PFSK-1 (cell line): Measurements from ENCODE around the gene MSH4.
A peak's percentile ranks its signal among the peaks of the same experiment; 100 is the strongest.

Experiments
- FOXP2 ChIP-seq: optimal IDR thresholded peaks from 2 replicates; pipeline ENCODE3; 2011; ENCODE audit warnings: borderline replicate concordance, control low read depth, inconsistent platforms; ENCODE audit not compliant: insufficient read depth; ENCODE audit errors: extremely low read length, extremely low read depth
- POLR2AphosphoS5 ChIP-seq: IDR thresholded peaks from 2 replicates; pipeline ENCODE4 v1.6.1; 2012; ENCODE audit warnings: low read depth, mild to moderate bottlenecking, control low read depth, low read length, moderate library complexity
- SIN3A ChIP-seq: IDR thresholded peaks from 2 replicates; pipeline ENCODE4 v1.6.1; 2012; ENCODE audit warnings: mild to moderate bottlenecking, low read length, moderate library complexity, borderline replicate concordance; ENCODE audit not compliant: insufficient read depth
- TAF1 ChIP-seq: IDR thresholded peaks from 2 replicates; pipeline ENCODE4 v1.6.1; 2012; ENCODE audit warnings: low read length, control low read depth, borderline replicate concordance; ENCODE audit not compliant: insufficient read depth
- TF ChIP-seq, protein P1 (sequence below), 2 experiments: IDR thresholded peaks; 2 replicates each; pipeline versions ENCODE4 v1.6.1 to v1.8.0; 2011 to 2012; ENCODE audit warnings: low read depth in 2 of 2, low read length in 2 of 2, control low read depth in 1 of 2, inconsistent platforms in 1 of 2, mild to moderate bottlenecking in 1 of 2, moderate library complexity in 1 of 2; ENCODE audit not compliant: insufficient read depth in 1 of 2

Gene MSH4

DNA sequence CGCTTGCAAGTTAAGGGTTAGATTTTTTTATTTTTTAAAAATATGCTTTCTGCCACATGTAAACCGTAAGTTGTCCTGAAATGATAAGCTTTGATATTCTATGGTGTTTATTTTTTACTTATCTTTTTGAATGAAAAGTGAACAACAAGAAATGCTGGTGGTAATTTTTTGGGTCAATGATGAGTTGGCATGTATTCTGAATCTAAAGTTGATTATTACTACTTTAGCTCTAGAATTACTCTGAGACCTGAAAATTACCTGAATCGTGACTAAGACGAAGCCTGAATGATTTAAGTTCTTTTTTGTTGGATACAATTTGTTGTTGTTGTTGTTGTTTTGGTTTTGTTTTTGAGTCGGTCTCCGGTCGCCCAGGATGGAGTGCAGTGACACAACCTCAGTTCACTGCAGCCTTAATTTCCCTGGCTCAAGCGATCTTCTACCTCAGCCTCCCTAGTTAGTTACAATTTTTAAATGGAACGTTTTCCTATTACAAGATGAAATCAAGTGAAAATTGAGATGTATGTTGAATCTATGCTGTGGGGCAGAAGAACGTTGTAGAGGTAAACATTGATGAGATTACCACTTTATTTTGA lies 9.7 kb upstream of the MSH4 start:
- TF ChIP-seq, protein P1, sequence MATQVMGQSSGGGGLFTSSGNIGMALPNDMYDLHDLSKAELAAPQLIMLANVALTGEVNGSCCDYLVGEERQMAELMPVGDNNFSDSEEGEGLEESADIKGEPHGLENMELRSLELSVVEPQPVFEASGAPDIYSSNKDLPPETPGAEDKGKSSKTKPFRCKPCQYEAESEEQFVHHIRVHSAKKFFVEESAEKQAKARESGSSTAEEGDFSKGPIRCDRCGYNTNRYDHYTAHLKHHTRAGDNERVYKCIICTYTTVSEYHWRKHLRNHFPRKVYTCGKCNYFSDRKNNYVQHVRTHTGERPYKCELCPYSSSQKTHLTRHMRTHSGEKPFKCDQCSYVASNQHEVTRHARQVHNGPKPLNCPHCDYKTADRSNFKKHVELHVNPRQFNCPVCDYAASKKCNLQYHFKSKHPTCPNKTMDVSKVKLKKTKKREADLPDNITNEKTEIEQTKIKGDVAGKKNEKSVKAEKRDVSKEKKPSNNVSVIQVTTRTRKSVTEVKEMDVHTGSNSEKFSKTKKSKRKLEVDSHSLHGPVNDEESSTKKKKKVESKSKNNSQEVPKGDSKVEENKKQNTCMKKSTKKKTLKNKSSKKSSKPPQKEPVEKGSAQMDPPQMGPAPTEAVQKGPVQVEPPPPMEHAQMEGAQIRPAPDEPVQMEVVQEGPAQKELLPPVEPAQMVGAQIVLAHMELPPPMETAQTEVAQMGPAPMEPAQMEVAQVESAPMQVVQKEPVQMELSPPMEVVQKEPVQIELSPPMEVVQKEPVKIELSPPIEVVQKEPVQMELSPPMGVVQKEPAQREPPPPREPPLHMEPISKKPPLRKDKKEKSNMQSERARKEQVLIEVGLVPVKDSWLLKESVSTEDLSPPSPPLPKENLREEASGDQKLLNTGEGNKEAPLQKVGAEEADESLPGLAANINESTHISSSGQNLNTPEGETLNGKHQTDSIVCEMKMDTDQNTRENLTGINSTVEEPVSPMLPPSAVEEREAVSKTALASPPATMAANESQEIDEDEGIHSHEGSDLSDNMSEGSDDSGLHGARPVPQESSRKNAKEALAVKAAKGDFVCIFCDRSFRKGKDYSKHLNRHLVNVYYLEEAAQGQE (IDR thresholded peaks at IDR 0.05; ENCODE audit: insufficient read depth in 1 of 2, low read depth in 2 of 2, low read length in 2 of 2): no peak
- TF ChIP-seq SIN3A (no peak), TAF1 (no peak), POLR2AphosphoS5 (no peak), FOXP2 (no peak)

DNA sequence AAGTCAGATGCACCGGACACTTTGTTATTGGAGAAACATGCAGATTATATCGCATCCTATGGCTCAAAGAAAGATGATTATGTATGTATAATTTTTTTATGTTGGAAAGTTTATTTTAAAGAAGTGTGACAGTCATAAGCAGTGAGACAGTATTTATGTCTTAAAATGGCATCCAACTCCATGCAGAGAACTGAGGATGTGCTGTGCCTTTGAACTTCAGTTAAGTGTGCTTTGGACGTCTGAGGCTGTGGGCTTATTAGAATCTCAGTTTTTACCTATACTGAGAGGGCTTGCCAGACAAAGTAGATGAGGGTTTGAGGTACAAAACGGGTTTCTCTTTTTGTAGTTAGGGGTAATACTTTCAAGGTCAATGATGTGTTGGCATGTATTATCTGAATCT lies 9.2 kb upstream of the MSH4 start:
- TF ChIP-seq SIN3A: 0 out of 2 replicates have a peak, but pooled peaks have one; percentile 54
- TF ChIP-seq, protein P1 (IDR thresholded peaks at IDR 0.05; ENCODE audit: insufficient read depth in 1 of 2, low read depth in 2 of 2, low read length in 2 of 2): no peak
- peak; percentile 34; the same call in 1 of the 2 replicates for TF ChIP-seq POLR2AphosphoS5
- no peak for TF ChIP-seq FOXP2
- peak; percentile 7; the same call in 1 of the 2 replicates for TF ChIP-seq TAF1

DNA sequence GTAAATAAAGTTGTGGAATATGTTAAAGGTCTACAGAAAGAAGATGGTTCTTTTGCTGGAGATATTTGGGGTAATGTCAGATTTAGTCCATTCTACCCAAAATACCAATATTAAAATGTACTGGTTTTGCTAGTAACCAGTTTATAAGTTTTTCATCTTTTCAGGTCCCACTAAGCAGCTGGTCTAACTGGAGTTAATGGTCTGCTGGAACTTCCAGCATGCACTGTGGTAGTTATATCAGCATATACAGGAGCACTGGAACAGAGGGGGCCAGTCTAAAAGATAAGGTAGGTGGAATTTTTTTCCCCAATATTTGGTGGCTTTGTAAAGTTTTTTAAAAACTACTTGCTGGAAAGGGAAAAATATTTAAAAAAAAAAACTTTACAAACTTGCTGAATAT lies 6.7 kb upstream of the MSH4 start:
- TF ChIP-seq POLR2AphosphoS5: peak; percentile 57; the same call in 1 of the 2 replicates
- no peak for TF ChIP-seq SIN3A
- no peak for TF ChIP-seq FOXP2
- TF ChIP-seq, protein P1 (IDR thresholded peaks at IDR 0.05; ENCODE audit: insufficient read depth in 1 of 2, low read depth in 2 of 2, low read length in 2 of 2): no peak

DNA sequence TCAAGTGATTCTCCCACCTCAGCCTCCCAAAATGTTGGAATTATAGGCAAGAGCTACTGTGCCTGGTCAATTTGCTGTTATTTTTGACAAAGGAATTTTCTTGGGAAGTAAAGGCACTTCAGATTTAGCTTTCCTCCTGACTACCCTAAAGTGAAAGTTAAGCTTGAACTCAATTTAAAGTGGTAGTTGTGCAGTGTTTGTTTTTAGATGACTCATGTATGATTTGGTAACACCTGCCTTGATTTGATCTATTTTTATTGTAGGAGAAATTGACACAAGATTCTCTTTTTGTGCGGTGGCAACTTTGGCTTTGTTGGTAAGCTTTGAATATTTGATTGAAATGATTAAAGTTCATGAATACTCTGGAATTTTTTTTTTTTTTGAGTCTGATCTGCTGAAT lies 5.7 kb upstream of the MSH4 start:
- TF ChIP-seq, protein P1 (IDR thresholded peaks at IDR 0.05; ENCODE audit: insufficient read depth in 1 of 2, low read depth in 2 of 2, low read length in 2 of 2): no peak
- TF ChIP-seq FOXP2 (no peak), POLR2AphosphoS5 (no peak), TAF1 (no peak), SIN3A (no peak)

DNA sequence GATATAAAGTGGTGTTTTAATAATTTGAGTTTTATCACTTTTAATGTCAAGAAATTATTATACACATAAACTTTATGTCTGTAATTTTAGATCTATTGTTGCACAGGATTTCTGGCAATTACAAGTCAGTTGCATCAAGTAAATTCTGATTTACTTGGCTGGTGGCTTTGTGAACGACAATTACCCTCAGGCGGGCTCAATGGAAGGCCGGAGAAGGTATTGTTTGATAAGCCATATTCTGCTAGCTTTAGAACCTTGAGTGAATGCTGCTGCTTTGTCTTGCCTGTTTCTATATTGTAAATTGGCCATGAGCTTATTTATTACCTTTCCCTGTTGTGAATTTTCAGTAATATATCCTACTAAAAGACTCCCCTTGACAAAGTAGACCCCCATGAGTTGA lies 4.6 kb upstream of the MSH4 start:
- TF ChIP-seq TAF1: no peak
- TF ChIP-seq SIN3A: no peak
- no peak for TF ChIP-seq FOXP2
- TF ChIP-seq, protein P1 (IDR thresholded peaks at IDR 0.05; ENCODE audit: insufficient read depth in 1 of 2, low read depth in 2 of 2, low read length in 2 of 2): no peak
- peak; percentile 42; the same call in 1 of the 2 replicates for TF ChIP-seq POLR2AphosphoS5
